Esophagus squamous epithelium (tissue), 5 donors: Measurements from ENCODE around the gene LMF1. TPM values are rescaled to one million over a fixed set of nuclear protein-coding genes. Genes with fewer than 3 reads are reported as not detected.
"Not testable (repeated sequence)": the region's sequence is repeated elsewhere in the genome, so short reads cannot be mapped to it uniquely, and the experiment has no call there.

Experiments
- DNase-seq: peaks from one replicate; lab custom pipeline; 2025; lab: John Stamatoyannopoulos, UW
- H3K27ac ChIP-seq, 4 donors: fragments of 200-600 bp; sonication (generic); one replicate each; pipeline ENCODE4 v1.5.1; 2016 to 2019; ENCODE audit warnings: mild to moderate bottlenecking in 1 of 4
- H3K27me3 ChIP-seq, 4 donors: fragments of 200-600 bp; sonication (generic); 1 replicate in 3 of 4; 2 replicates in 1 of 4; pipeline versions ENCODE4 v1.5.1 to v1.6.0; 2017 to 2021; ENCODE audit warnings: antibody characterized with exemption in 1 of 4
- H3K36me3 ChIP-seq, 3 donors: fragments of 200-600 bp; sonication (generic); one replicate each; pipeline ENCODE4 v1.5.1; 2016 to 2019
- H3K4me1 ChIP-seq, 3 donors: fragments of 200-600 bp; sonication (generic); one replicate each; pipeline ENCODE4 v1.5.1; 2017 to 2019
- H3K4me3 ChIP-seq, 4 donors: fragments of 200-600 bp; sonication (generic); 1 replicate in 3 of 4; 2 replicates in 1 of 4; pipeline ENCODE4 v1.5.1; 2016 to 2019; ENCODE audit warnings: mild to moderate bottlenecking in 2 of 4, moderate library complexity in 1 of 4
- H3K9me3 ChIP-seq, 3 donors: fragments of 200-600 bp; sonication (generic); one replicate each; pipeline ENCODE4 v1.5.1; 2016 to 2019
- POLR2A ChIP-seq, 4 donors: fragments of 450-650 bp; IDR thresholded peaks; one replicate each; pipeline ENCODE4 v1.6.1; 2017; ENCODE audit warnings: antibody characterized with exemption in 4 of 4, mild to moderate bottlenecking in 4 of 4, moderate library complexity in 3 of 4
- WGBS, 2 donors: methylation state at CpG; one replicate each; pipeline ENCODE4 v1.1.5; 2018; 5-methylcytosine and 5-hydroxymethylcytosine counted together
- intact Hi-C: fragments of 100-400 bp; cut with DNase I; formaldehyde crosslinking; loops from one replicate; pipeline ENCODE4 v1.15.0; 2022
- total RNA-seq, 4 donors: library from RNA; depleted of rRNA; stranded (reverse); fragments of >200 nt; gene quantifications; one replicate each; pipeline ENCODE4 v1.1.0, GENCODE V29; 2016
- TF ChIP-seq, protein P1 (sequence below), 6 experiments: fragments of 450-650 bp in 4 of 6; fragments of 200-600 bp in 2 of 6; sonication (generic) in 2 of 6; IDR thresholded peaks; one replicate each; pipeline ENCODE4 v1.5.1; 2016 to 2019; ENCODE audit warnings: antibody characterized with exemption in 6 of 6, mild to moderate bottlenecking in 4 of 6, moderate library complexity in 4 of 6
- donor health status: DM: yes; HTN: yes; CAD: no.

Gene LMF1
- total RNA-seq, 4 donors from 2014 or later, result 13.3 to 34.4 (median 23.8) TPM

DNA sequence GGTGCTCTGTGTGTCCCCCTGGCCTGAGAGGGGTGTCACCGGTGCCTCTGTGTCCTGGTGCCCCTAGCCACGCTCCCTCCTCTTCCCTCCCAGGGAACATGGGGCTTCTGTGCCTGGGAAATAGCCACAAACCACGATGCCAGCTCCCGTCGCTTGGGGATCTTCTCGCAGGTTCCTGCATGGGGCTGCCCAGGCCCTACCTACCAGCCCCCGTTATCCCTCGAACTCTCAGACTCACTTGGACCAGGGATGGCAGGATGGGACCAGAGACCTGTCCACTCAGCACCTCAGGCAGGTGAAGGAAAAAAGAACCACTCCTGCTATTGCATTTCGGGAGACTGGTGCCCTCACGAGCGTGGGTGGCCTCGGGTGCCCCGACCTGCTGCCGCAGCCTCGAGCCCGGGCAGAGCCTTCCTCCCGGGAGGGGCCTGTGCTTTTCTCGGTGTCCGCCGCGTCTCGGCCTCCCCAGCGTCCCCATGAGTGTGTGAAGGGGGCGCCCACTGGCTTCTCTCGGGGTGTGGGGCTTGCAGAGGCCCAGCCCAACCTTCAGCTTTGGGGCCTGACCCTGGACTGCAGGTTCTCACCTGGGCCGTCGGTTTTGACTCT, 129.2 kb downstream of the LMF1 start:
- WGBS, 2 donors, result 59 to 71% methylated on average over 7 to 8 of the region's 27 CpGs
- peaks cover 0 to 7% (median 4%) of the 10 kb centered on the region in 3 donors for H3K9me3 ChIP-seq

DNA sequence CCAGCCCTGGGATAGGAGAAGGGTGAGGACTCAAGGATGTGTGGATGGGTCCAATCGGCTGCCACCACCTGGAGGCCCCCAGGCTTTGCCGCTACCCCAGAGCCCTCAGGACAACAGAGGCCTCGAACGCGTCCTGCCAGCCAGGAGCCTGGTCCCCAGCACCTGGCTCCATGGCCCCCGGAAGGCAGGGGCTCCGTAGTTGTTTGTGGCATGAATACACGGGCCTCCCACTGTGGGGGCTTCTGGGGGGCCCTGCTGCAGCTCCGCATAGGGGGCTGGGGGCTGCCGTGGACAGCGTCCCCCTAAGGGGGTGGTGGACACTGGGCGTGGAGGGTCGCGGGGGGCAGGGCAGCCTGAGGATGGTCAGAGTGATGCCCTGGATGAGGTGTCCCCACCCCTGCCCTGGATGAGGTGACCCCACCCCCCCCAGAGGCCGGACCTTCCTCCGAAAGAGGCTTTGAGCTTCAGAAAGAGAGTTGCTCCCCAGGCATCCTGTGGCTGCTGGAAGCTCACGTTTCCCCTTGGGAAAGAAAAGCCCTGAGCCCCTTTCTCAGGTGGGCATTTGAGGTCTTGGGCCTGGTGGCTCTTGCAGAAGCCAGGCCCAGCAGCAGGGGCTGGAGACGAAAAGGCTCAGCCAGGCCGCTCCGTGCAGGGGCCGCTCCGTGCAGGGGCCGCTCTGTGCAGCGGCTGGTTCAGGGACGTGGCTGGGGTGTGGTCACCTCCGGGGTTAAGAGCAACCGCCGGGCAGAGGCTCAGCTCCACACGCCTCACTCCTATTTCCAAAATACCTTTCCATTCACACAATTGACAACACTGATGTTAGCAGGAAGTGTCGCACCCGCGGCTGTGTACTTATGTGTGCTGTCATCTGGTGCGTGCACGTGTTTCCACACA, 130.0 kb downstream of the LMF1 start:
- 40% methylated on average over 1 to 2 of the region's 34 CpGs for WGBS, 2 donors
- no peak overlapping the region for H3K27ac ChIP-seq
- intact Hi-C loops, result no loop called here
- no peaks in the 10 kb centered on the region for H3K36me3 ChIP-seq
- H3K27me3 ChIP-seq, result peaks cover 0 to 43% (median 0%) of the 10 kb centered on the region in 4 donors
- H3K9me3 ChIP-seq, result peaks cover 0 to 15% (median 11%) of the 10 kb centered on the region in 3 donors
- TF ChIP-seq, protein P1, sequence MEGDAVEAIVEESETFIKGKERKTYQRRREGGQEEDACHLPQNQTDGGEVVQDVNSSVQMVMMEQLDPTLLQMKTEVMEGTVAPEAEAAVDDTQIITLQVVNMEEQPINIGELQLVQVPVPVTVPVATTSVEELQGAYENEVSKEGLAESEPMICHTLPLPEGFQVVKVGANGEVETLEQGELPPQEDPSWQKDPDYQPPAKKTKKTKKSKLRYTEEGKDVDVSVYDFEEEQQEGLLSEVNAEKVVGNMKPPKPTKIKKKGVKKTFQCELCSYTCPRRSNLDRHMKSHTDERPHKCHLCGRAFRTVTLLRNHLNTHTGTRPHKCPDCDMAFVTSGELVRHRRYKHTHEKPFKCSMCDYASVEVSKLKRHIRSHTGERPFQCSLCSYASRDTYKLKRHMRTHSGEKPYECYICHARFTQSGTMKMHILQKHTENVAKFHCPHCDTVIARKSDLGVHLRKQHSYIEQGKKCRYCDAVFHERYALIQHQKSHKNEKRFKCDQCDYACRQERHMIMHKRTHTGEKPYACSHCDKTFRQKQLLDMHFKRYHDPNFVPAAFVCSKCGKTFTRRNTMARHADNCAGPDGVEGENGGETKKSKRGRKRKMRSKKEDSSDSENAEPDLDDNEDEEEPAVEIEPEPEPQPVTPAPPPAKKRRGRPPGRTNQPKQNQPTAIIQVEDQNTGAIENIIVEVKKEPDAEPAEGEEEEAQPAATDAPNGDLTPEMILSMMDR (IDR thresholded peaks at IDR 0.05), result no peak
- TF ChIP-seq POLR2A (IDR thresholded peaks at IDR 0.05), result no peak
- no peaks in the 10 kb centered on the region for H3K4me1 ChIP-seq
- H3K4me3 ChIP-seq, result no peak overlapping the region
- DNase-seq, result no peak

More for the DNA sequence above, 129.2 kb downstream of the LMF1 start:
- no peak for DNase-seq
- Histone ChIP-seq H3K27ac (no peak overlapping the region), H3K4me1 (no peaks in the 10 kb centered on the region), H3K36me3 (no peaks in the 10 kb centered on the region), H3K4me3 (no peak overlapping the region), H3K27me3 (peaks cover 0 to 43% (median 0%) of the 10 kb centered on the region in 4 donors)
- TF ChIP-seq, protein P1 (IDR thresholded peaks at IDR 0.05), result no peak
- TF ChIP-seq POLR2A (IDR thresholded peaks at IDR 0.05), result no peak
- intact Hi-C loops, result no loop called here

DNA sequence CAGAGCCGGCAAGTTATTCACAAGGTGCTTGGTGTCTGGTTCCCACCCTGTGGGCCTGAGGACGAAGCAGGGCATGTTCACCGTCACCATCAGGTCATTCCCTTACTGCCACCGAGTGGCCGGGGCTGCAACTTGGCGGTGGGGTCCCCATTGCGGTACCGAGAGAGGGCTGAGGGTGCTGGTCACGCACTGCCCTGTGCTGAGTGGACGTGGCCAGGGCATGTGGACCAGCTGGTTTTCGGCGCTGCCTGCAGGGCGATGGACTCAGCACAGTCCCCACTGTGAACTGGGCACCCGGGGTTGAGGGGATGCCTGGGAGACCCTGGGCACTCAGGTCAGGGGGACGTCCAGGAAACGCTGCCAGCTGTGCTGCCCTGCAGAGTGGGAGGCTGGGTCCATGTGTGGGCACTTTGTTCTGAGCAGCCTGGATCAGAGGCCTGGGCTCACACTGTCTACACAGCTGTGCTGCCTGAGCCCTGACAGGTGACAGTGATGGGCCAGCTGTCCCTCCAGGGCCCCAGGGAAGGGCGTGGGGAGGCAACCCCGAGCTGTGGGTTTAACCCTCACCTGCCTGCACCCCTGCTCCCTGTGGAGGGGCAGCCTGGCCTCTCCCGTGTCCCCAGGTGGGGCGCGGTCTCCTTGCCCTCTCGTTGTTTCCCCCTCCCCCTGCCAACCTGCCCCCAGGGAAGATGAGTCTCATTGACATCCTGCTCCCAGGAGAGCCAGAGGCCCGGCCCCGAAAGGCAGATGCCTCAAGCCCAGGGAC, 131.0 kb downstream of the LMF1 start:
- intact Hi-C loops, result no loop called here
- 47 to 62% methylated on average over 3 to 7 of the region's 24 CpGs for WGBS, 2 donors

DNA sequence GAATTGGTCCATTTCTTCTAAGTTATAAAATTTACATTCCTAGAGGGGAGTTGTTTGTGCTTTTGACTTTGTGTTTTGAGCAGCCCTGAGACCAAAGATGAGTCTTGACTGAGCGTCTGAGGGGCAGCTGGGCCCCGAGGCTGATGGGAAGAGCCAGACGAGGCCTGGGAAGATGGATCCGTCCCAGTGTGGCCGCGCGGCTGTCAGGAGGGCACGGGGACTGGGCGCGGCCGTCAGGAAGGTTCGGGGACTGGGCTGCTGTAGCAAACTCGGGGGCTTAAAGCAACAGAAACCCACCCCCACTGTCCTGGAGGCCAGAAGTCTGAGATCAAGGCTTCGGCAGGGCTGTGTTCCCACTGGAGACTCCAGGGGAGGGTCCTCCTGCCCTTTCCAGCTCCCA, 132.0 kb downstream of the LMF1 start:
- intact Hi-C loops, result no loop called here
- Histone ChIP-seq H3K36me3 (no peaks in the 10 kb centered on the region), H3K9me3 (peaks cover 0 to 24% (median 15%) of the 10 kb centered on the region in 3 donors), H3K4me1 (no peaks in the 10 kb centered on the region), H3K4me3 (no peak overlapping the region), H3K27ac (no peak overlapping the region), H3K27me3 (peaks cover 0 to 43% (median 0%) of the 10 kb centered on the region in 4 donors)
- 67 to 83% methylated on average over 1 to 14 of the region's 14 CpGs for WGBS, 2 donors
- DNase-seq, result no peak
- TF ChIP-seq POLR2A (IDR thresholded peaks at IDR 0.05), result no peak
- TF ChIP-seq, protein P1 (IDR thresholded peaks at IDR 0.05), result no peak

More for the DNA sequence above, 131.0 kb downstream of the LMF1 start:
- no peak for DNase-seq
- Histone ChIP-seq H3K9me3 (peaks cover 0 to 24% (median 15%) of the 10 kb centered on the region in 3 donors), H3K36me3 (no peaks in the 10 kb centered on the region), H3K27me3 (peaks cover 0 to 43% (median 0%) of the 10 kb centered on the region in 4 donors), H3K4me3 (no peak overlapping the region), H3K4me1 (no peaks in the 10 kb centered on the region), H3K27ac (no peak overlapping the region)
- no peak for TF ChIP-seq POLR2A (IDR thresholded peaks at IDR 0.05)
- TF ChIP-seq, protein P1 (IDR thresholded peaks at IDR 0.05), result no peak

DNA sequence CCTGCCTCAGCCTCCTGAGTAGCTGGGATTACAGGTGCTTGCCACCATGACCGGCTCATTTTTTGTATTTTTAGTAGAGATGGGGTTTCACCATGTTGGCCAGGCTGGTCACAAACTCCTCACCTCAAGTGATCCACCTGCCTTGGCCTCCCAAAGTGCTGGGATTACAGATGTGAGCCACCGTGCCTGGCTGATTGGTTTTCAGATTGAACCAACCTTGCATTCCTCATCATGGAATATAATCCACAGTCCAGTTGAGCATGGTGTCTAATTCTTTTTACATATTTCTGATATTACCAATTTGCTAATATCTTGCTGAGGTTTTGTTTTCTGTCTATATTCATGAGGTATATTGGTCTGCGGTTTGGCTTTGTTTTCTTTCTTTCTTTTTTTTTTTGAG, 134.0 kb downstream of the LMF1 start:
- intact Hi-C loops, H3K27ac ChIP-seq, DNase-seq, H3K36me3 ChIP-seq, H3K4me1 ChIP-seq, H3K4me3 ChIP-seq: not testable (repeated sequence)
- 74 to 87% methylated on average over 3 of the region's 3 CpGs for WGBS, 2 donors
- Histone ChIP-seq H3K27me3 (peaks cover 0 to 39% (median 0%) of the 10 kb centered on the region in 4 donors), H3K9me3 (peaks cover 0 to 24% (median 15%) of the 10 kb centered on the region in 3 donors)
